HG02938 (cell line): ENCODE measurements around the gene KLF11.
"Not testable (repeated sequence)": the region's sequence is repeated elsewhere in the genome, so short reads cannot be mapped to it uniquely, and the experiment has no call there.

Source experiments
- ATAC-seq: cut with Tn5 transposase; IDR thresholded peaks from one replicate; pipeline ENCODE4 v1.9.1; 2021; ENCODE audit warnings: mild to moderate bottlenecking, moderate library complexity; ENCODE audit not compliant: unreplicated experiment

Gene KLF11

GRCh38 chr2:10022966-10023662 is 20.2 kb upstream of the KLF11 start:
- no peak for ATAC-seq

- ATAC-seq: no peak
Observed at GRCh38 chr2:10026940-10027569, 16.3 kb upstream of the KLF11 start.

- ATAC-seq: no peak
Observed at GRCh38 chr2:10027660-10028330, 15.6 kb upstream of the KLF11 start.

- ATAC-seq: no peak
Observed at GRCh38 chr2:10028407-10028987, 14.9 kb upstream of the KLF11 start.

GRCh38 chr2:10028988-10029874 is 14.1 kb upstream of the KLF11 start:
- no peak for ATAC-seq

GRCh38 chr2:10029875-10030223 is 13.5 kb upstream of the KLF11 start:
- no peak for ATAC-seq

GRCh38 chr2:10030311-10030736 is 13.0 kb upstream of the KLF11 start:
- ATAC-seq: no peak

- not testable (repeated sequence) for ATAC-seq
Observed at GRCh38 chr2:10030798-10031197, 12.6 kb upstream of the KLF11 start.

- ATAC-seq: no peak
Observed at GRCh38 chr2:10031886-10032745, 11.2 kb upstream of the KLF11 start.

- ATAC-seq: no peak
Observed at GRCh38 chr2:10032746-10033105, 10.6 kb upstream of the KLF11 start.

GRCh38 chr2:10033251-10034006 is 9.9 kb upstream of the KLF11 start:
- ATAC-seq: no peak

GRCh38 chr2:10034333-10035052 is 8.9 kb upstream of the KLF11 start:
- ATAC-seq: no peak

- ATAC-seq: no peak
Observed at GRCh38 chr2:10035053-10035422, 8.3 kb upstream of the KLF11 start.

GRCh38 chr2:10035633-10036032 is 7.7 kb upstream of the KLF11 start:
- ATAC-seq: no peak

- ATAC-seq: no peak
Observed at GRCh38 chr2:10036095-10036884, 7.1 kb upstream of the KLF11 start.

GRCh38 chr2:10038123-10038522 is 5.2 kb upstream of the KLF11 start:
- no peak for ATAC-seq

GRCh38 chr2:10038716-10039115 is 4.6 kb upstream of the KLF11 start:
- no peak for ATAC-seq
